ENCODE measurements around the gene DOCK1.
A peak's percentile ranks its signal among the peaks of the same experiment; 100 is the strongest.
"Not testable (repeated sequence)": the region's sequence is repeated elsewhere in the genome, so short reads cannot be mapped to it uniquely, and the experiment has no call there.

The DOCK1 gene

DNA sequence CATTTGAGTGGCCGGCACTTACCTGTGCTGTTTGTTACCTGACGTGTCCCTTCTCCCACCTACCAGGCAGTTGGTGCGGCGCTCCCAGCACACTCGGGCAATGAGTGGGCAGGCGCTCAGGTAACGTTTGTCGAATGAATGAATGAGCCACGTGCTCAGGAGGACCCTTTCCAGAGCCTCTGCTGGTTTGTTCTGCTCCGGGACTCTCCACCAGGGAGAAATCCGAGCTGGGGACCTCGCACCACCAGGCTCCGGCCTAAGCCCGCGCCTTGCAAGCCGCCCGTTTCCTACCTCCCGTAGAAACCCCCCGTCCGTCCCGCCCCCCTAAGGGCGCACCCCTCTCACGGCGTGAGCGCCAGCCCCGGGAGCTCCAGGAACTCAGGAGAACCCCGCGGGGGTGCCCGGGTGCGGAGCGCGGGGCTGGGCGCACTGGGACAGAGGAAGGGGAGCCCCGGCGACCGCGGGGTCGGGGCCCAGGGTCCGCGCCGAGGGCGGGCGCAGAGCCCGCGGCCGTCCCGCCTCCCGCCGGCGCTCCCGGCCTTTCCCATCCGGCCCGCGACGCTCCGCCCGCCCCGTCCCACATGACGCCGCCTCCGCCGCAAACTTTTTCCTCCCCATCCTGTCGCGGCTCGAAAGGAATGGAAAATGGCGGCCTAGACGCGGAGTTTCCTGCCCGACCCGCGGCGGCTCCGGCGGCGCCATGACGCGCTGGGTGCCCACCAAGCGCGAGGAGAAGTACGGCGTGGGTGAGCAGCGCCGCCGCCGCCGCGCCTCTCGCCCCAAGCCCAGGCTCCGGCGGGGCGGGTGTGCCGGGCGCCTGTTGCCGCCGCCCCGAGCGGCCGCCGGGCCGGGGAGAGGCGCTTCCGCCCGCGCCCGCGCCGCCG, at the start of gene DOCK1:
Gene DOCK1, plus strand, starts transcription at position 611 of the 884 bp plus-strand sequence. Its CDS starts 90 bp downstream, at position 701.
- peak; percentile 80 for DNase-seq (ENCODE audit: low spot score)

DNA sequence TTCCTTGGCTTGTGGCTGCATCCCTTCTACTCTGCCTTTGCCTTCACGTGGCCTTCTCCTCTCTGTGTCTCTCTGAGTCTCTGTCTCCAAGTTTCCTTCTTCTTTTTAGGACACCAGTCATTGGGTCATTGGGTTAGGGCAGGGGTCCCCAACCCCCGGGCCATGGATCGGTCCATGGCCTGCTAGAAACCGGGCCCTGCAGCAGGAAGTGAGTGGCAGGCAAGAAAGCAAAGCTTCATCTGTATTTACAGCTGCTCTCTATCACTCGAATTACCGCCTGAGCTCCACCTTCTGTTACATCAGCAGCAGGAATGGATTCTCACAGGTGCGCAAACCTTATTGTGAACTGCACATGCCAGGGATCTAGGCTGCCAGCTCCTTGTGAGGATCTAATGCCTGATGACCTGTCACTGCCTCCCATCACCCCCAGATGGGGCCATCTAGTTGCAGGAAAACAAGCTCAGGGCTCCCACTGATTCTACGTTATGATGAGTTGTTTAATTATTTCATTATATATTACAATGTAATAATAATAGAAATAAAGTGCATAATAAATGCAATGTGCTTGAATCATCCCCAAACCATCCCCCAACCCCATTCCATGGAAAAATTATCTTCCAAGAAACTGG, 47.9 kb upstream of the DOCK1 start:
- no peak for DNase-seq (ENCODE audit: low spot score)

DNA sequence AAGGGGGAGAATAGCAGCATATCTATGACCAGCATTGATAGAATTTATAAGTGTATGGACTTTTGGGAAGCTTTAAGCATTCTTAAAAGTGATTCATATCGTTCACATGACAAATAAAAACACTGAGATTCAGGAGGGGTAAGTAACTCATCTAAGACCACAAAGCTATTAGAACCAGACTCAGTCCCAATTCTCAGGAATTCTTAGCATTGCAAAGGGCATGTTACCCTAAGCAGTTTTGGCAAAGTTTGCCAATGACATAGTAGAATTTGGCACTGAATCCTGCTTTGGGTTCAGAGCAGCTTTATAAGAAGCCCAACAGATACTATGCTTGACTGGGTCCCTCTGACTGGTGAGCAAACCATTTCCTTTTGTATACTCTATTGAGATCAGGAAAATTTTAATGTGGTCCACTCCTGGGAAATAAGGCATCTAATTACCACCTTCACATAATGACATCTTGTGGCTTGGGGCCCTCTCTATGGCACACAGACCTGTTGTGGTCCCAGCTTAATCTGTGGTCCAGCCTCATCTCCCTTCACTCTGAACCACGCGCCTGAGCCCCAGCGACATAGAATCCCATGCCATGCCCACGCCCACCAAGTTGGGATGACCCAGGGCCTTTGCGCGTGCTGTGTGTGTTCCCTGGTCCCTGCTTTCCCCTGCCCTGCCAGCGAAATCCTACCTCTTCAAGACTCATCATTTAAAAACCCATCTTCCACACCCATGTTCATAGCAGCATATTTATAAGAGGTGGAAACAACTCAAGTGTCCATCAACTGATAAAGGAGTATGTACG, 37.5 kb upstream of the DOCK1 start:
- DNase-seq (ENCODE audit: low spot score): no peak

DNA sequence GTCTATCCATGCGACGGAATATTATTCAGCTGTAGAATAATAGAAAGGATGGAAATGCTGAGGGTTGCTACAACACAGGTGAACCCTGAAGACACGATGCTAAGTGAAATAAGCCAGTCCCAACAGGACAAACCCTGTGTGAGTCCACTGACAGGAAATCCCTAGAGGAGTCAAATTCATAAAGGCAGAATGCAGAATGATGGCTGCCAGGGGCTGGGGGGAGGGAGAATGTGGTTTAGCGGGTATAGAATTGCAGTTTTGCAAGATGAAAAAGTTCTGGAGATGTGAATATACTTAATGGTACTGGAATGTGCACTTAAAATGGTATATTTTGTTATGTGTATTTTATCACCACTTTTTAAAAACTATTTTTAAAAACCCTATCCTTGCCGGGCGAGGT, 36.9 kb upstream of the DOCK1 start:
- no peak for DNase-seq (ENCODE audit: low spot score)

DNA sequence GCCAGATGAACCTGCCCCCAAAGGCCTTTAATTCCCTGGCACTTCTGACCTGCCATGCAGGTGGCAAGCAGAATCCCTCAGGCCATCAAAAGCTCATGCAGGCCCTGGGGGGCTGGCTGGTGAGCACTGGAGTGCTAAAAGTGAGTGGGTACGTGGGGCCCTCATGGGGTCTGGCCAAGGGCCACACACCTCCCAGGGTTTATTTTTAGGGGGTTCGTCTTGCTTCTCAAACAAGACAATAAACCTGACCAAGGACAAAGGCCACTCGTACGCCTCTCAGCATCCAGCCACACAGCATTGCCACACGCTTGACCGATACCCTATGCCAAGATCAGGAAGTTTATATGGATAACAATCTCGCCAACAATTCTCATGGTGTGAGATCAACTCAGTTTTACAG, 33.1 kb upstream of the DOCK1 start:
- no peak for DNase-seq (ENCODE audit: low spot score)

DNA sequence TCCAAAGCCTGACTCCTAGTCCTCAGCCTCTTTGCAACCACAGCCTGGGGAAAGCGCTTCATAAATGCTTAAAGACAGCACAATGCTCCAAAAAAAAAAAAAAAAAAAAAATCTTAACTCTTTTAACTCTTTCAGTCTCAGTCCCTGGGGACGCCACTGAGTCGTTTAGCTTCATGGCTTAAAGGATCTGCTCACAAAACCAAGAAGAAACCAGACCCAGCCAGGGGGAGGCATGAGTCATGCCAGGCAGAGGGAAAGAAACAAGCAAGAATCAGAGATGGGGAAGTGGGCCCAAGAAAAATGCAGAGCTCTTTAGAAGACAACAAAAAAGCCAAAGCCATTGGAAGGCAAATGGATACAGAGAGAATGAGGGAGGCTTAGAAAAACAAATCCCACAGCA, 32.5 kb upstream of the DOCK1 start:
- DNase-seq (ENCODE audit: low spot score): no peak

DNA sequence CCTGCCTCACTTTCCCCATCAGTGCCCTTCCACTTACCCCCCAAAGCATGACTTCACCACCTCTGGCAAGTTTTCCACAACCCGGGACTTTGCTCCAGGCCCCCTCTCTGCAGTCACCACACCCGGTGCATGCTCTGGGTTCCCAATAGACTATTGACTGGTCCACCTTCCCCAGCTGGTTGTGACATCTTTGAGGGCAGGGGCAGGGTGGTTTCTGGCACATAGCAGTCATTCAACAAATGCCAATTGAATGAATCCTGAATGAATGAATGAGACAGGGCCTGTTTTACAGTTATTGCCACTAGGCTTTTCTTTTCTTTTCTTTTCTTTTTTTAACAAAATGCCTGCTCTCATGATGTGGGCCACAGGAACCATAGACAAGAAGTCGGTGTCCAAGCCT, 28.8 kb upstream of the DOCK1 start:
- DNase-seq (ENCODE audit: low spot score): no peak

DNA sequence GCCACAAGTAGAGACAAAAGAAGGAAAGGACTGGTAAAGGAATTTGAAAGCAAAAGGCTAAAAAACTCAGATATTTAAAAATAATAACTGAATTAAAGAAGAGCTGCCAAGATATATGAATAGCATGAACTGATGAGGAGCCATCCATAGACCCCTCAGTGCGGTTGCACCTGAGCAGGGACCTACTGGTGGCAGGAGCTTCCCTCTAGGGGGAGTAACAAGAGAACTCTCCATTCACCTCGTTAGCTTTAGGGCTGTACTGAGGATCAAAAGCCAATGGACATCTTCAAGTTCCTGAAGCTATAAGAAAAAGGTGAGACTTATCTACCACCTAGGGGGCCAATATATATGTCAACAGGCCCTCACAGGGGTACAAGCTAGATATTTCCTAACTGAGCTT, 27.8 kb upstream of the DOCK1 start:
- no peak for DNase-seq (ENCODE audit: low spot score)

DNA sequence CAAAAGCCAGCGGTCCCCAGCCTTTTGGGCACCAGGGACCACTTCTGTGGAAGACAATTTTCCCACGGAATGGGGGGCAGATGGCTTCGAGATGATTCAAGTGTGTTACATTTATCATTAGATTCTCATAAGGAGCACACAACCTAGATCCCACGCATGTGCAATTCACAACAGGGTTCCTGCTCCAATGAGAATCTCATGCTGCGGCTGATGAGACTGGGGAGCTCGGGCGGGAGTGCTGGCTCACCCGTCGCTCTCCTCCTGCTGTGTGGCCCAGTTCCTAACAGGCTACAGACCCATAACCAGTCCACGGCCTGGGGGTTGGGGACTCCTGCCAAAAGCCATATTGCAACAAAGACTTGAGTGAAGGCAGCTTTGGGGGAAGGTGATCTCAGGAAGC, 26.6 kb upstream of the DOCK1 start:
- no peak for DNase-seq (ENCODE audit: low spot score)

DNA sequence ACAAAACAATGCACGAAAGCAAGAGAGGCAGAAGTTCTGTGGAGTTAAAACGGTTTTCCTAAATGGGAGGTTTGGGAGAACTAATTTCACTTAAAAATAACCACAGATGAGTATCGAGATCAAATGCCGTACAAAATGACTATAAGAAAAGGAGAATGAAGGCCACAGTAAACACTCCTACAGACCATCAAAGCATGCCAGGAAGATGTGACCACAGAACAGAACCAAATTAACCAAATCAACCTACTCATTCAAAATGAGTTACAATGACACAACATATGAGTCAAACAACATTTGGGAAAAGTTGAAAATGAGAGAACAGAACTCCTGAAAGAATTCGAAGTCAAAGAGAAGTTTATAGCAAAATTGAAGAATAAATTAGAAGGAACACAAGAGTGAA, 24.3 kb upstream of the DOCK1 start:
- no peak for DNase-seq (ENCODE audit: low spot score)

DNA sequence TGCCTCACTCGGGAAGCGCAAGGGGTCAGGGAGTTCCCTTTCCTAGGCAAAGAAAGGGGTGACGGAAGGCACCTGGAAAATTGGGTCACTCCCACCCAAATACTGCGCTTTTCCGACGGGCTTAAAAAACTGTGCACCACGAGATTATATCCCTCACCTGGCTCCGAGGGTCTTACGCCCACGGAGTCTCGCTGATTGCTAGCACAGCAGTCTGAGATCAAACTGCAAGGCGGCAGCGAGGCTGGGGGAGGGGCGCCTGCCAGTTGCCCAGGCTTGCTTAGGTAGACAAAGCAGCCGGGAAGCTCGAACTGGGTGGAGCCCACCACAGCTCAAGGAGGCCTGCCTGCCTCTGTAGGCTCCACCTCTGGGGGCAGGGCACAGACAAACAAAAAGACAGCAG, 23.2 kb upstream of the DOCK1 start:
- DNase-seq (ENCODE audit: low spot score): not testable (repeated sequence)

DNA sequence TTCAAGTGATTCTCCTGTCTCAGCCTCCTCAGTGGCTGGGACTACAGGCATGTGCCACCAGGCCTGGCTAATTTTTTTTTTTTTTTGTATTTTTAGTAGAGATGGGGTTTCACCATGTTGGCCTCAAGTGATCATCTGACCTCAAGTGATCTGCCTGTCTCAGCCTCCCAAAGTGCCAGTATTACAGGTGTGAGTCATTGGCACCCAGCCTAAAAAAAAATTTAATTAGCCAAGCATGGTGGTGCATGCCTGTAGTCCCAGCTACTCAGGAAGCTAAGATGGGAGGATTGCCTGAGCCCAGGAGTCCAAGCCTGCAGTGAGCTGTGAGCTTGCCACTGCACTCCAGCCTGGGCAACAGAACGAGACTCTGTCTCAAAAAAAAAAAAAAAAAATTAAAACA, 16.8 kb upstream of the DOCK1 start:
- not testable (repeated sequence) for DNase-seq (ENCODE audit: low spot score)

DNA sequence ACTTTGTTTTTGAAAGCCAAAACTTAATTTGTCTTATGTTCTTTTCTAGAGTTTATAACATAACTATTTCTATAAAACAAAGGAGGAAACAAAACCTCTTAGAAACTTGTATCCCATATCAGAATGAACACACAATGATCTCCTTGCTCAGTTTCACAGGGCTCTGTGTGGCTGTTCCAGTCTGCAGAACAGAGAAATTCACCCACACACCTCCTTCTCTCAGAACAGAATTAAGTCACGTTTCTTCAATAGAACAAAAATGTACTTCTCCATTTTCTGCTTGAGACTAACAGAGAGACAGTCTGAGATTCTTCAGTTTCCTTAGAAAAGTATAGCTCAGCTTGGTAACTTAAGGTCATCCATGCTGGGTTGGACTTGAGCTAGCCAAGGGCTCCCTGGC, 15.8 kb upstream of the DOCK1 start:
- no peak for DNase-seq (ENCODE audit: low spot score)

DNA sequence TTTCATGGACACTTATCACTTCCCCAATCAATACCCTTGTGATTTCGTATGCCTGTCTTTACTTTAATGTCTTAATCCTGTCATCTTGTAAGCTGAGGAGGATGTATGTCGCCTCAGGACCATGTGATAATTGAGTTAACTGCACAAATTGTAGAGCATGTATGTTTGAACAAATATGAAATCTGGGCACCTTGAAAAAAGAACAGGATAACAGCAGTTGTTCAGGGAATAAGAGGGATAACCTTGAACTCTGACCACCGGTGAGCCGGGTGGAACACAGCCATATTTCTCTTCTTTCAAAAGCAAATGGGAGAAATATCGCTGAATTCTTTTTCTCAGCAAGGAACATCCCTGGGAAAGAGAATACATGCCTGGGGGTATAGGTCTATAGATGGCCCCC, 14.4 kb upstream of the DOCK1 start:
- DNase-seq (ENCODE audit: low spot score): not testable (repeated sequence)

DNA sequence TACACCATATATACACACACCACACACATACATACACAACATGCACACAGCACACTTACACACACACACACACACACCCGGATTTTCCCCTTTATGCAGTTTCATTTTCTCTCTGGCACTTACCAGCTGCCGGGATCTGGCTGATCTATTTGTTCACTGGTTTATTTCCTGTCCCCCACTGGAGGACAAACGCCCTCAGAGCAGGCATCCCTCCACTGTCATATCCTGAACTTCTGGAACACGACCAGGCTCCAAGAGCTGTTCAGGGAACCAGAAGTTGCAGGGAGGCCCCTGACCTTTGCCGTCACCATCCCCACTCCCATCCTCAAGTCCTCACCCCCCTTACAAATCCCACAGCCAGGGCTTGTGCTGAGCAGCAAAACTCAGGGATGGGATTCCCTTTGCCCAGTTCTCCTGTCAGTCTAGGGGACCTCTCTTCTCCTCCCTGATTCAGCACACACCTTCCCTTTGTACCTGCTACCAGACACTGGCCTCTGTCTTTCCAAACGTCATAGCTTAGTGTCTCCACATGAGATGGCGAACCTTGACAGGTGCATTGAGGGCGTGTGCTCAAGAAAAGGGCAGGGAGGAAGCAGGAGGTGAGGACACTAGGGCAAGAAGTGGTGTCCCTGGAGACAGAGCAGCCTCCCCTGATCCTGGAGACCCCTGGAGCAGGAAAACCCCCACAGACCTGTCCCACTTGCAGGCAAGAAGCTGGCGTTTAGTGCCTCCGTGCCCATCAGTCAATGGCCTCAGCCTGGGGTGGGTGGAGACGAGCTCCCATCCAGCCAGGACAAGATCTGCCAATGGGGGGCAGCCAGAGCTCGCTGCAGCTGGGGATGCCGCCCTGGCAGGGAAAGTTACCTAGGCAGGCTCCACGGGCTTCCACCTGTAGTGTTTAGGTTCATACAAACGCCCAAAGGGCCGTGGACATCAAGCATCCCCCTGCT, 12.7 kb upstream of the DOCK1 start:
- DNase-seq (ENCODE audit: low spot score): no peak

DNA sequence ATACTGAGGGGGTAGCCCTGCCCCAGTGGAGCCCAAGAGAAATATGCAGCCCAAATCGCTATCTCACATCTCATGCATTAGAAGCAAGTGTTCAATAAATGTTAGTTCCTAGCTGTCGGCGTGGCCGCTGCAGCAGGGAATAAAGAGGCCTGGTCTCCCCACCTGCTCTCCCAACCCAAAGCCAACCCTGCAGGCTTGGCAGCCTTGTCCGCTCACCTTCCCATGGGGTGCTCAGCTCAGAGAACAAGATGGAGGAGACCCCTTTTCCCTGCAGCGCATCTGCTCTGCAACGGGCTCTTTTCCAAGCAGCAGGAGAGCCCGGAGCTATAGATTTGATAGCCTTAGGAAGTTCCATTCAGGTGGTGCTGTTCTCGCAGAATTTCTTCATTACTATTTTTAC, 12.0 kb upstream of the DOCK1 start:
- no peak for DNase-seq (ENCODE audit: low spot score)

DNA sequence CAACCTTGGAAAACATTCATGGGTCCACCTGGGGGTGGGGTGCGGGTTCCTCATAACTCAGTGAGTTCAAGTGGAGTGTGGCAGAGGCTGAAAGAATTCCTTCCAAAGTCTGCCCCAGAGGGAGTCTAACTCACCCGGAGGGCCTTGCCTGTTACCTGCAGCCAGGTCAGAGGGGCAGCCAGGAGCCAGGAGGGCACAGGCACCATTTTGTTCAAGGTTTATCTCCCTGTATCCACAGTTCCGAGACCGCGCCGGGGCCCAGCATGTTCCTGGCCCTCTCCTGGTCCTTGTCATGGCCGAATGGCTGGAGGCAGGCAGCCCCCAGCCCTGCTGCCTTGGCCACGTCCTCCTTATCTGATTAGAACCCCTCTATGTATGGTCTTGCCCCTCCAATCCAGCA, 11.4 kb upstream of the DOCK1 start:
- DNase-seq (ENCODE audit: low spot score): no peak

DNA sequence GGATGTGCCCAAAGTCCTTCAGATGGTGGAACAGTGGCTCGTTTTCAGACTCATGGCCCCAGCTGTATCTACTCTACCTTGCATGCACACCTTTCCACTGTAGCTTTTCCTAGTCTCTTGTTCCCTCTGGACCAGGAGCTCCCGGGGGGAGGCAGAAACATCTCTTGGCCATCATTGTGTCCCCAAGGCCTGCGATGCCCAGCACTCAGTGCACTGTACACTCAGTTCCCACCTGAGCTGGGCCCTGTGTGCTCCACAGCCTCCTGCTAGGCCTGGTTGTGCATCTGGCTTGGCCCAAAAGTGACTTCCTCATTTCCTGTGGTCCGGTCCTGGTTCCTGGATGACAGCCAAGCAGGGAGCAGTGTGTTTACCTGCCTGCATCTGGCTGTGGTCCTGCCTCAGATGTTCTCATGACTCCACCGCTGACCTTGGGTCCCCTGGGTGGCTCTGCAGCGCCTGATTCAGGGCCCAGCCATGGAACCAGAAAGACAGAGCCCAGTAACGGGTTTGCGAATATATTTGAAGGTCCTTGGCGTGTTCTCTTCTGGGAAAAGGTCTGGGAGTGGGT, 9.9 kb upstream of the DOCK1 start:
- no peak for DNase-seq (ENCODE audit: low spot score)

DNA sequence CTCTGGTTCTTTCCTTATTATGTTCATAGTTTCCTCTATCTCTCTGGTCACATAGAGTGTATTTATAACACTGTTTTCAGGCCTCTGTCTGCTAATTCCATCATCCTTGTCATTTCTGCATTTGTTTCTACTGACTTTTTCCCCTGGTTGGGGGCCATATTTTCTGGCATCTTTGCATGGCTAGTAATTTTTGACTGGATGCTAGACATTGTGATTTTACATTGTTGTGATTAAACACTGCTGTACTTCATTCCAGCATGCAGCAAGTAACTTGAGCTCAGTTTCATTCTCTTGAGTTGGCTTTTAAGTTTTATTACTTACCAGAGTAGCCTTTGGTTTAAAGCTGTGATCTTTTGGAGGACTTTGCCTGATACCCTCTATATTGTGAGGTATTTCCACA, 6.8 kb upstream of the DOCK1 start:
- no peak for DNase-seq (ENCODE audit: low spot score)

DNA sequence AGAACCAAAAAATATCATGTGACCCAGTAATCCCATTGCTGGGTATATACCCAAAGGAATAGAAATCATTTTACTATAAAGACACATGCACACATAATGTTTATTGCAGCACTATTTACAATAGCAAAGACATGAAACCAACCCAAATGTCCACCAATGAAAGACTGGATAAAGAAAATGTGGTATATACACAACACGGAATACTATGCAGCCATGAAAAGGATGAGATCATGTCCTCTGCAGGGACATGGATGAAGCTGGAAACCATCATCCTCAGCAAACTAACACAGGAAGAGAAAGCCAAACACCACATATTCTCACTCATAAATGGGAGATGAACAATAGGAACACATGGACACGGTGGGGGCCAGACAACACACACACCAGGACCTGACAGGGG, 5.7 kb upstream of the DOCK1 start:
- not testable (repeated sequence) for DNase-seq (ENCODE audit: low spot score)

DNA sequence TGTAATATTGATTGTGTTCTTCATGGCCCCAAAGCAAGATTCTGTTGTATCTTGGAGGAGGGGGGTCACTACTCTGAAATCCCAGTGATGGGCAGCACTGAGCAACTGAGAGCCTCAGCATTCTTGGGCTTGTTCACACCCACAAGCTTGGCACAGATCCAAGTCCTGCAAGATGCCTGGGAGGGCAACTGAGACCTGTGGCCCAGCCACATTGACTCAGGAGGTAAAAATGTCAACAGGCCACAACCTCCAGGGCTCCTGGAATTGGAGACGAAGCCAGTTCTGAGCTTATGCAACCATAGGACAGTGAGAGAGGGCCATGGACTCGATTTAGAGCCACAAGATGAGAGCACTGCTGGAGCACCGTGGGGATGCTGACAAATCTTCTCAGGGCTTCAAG, 3.1 kb upstream of the DOCK1 start:
- no peak for DNase-seq (ENCODE audit: low spot score)

Data from HuH-7.5 (cell line).